GM23338 (cell line): ENCODE measurements around the gene MIB2.

Source experiments
- CREB1 ChIP-seq: fragments of 250-450 bp; sonication (Bioruptor Pico); IDR thresholded peaks from 2 replicates; pipeline ENCODE4 v1.5.0; 2020; ENCODE audit warnings: low read depth, mild to moderate bottlenecking, moderate library complexity
- EZH2 ChIP-seq: fragments of 200-600 bp; sonication (generic); IDR thresholded peaks from one replicate; pipeline ENCODE4 v1.8.0; 2017; ENCODE audit warnings: antibody characterized with exemption, mild to moderate bottlenecking, low read depth; ENCODE audit not compliant: unreplicated experiment
- EZH2phosphoT487 ChIP-seq: fragments of 200-600 bp; sonication (generic); IDR thresholded peaks from one replicate; pipeline ENCODE4 v1.8.1; 2018; ENCODE audit warnings: antibody characterized with exemption; ENCODE audit not compliant: unreplicated experiment
- JUNB ChIP-seq: IDR thresholded peaks from one replicate; pipeline ENCODE4 v1.6.1; 2016; ENCODE audit warnings: antibody characterized with exemption; ENCODE audit not compliant: unreplicated experiment
- NANOG ChIP-seq: IDR thresholded peaks from 2 replicates; pipeline ENCODE4 v1.6.1; 2016; ENCODE audit warnings: antibody characterized with exemption, borderline replicate concordance
- POLR2AphosphoS5 ChIP-seq: IDR thresholded peaks from 2 replicates; pipeline ENCODE4 v1.6.1; 2016; ENCODE audit warnings: antibody characterized with exemption, low read depth
- STAT1 ChIP-seq: IDR thresholded peaks from one replicate; pipeline ENCODE4 v1.6.1; 2016; ENCODE audit warnings: antibody characterized with exemption; ENCODE audit not compliant: unreplicated experiment
- ZNF331 ChIP-seq: fragments of 250-450 bp; sonication (Bioruptor Pico); IDR thresholded peaks from 2 replicates; pipeline ENCODE4 v1.5.0; 2020; ENCODE audit warnings: low read depth, mild to moderate bottlenecking, moderate library complexity
- TF ChIP-seq, protein P1 (sequence below), 2 experiments: fragments of 200-600 bp in 1 of 2; sonication (generic) in 1 of 2; conservative IDR thresholded peaks; 2 replicates each; pipeline versions ENCODE4 v1.5.1 to v1.6.1; 2016 to 2017; ENCODE audit warnings: antibody characterized with exemption in 2 of 2, low read depth in 2 of 2, mild to moderate bottlenecking in 2 of 2, moderate library complexity in 1 of 2
- TF ChIP-seq, protein P2 (sequence below): IDR thresholded peaks from one replicate; pipeline ENCODE4 v1.6.1; 2018; ENCODE audit warnings: antibody characterized with exemption; ENCODE audit not compliant: unreplicated experiment
- TF ChIP-seq, protein P3 (sequence below): IDR thresholded peaks from 2 replicates; pipeline ENCODE4 v1.6.1; 2016; ENCODE audit warnings: antibody characterized with exemption

- TF ChIP-seq POLR2AphosphoS5: no peak
- TF ChIP-seq, protein P1, sequence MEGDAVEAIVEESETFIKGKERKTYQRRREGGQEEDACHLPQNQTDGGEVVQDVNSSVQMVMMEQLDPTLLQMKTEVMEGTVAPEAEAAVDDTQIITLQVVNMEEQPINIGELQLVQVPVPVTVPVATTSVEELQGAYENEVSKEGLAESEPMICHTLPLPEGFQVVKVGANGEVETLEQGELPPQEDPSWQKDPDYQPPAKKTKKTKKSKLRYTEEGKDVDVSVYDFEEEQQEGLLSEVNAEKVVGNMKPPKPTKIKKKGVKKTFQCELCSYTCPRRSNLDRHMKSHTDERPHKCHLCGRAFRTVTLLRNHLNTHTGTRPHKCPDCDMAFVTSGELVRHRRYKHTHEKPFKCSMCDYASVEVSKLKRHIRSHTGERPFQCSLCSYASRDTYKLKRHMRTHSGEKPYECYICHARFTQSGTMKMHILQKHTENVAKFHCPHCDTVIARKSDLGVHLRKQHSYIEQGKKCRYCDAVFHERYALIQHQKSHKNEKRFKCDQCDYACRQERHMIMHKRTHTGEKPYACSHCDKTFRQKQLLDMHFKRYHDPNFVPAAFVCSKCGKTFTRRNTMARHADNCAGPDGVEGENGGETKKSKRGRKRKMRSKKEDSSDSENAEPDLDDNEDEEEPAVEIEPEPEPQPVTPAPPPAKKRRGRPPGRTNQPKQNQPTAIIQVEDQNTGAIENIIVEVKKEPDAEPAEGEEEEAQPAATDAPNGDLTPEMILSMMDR (conservative IDR thresholded peaks at IDR 0.05; ENCODE audit: low read depth in 2 of 2): no peak
- TF ChIP-seq ZNF331 (CRISPR knock-in tag): no peak
- no peak for TF ChIP-seq EZH2phosphoT487
- TF ChIP-seq EZH2: no peak
- TF ChIP-seq, protein P2, sequence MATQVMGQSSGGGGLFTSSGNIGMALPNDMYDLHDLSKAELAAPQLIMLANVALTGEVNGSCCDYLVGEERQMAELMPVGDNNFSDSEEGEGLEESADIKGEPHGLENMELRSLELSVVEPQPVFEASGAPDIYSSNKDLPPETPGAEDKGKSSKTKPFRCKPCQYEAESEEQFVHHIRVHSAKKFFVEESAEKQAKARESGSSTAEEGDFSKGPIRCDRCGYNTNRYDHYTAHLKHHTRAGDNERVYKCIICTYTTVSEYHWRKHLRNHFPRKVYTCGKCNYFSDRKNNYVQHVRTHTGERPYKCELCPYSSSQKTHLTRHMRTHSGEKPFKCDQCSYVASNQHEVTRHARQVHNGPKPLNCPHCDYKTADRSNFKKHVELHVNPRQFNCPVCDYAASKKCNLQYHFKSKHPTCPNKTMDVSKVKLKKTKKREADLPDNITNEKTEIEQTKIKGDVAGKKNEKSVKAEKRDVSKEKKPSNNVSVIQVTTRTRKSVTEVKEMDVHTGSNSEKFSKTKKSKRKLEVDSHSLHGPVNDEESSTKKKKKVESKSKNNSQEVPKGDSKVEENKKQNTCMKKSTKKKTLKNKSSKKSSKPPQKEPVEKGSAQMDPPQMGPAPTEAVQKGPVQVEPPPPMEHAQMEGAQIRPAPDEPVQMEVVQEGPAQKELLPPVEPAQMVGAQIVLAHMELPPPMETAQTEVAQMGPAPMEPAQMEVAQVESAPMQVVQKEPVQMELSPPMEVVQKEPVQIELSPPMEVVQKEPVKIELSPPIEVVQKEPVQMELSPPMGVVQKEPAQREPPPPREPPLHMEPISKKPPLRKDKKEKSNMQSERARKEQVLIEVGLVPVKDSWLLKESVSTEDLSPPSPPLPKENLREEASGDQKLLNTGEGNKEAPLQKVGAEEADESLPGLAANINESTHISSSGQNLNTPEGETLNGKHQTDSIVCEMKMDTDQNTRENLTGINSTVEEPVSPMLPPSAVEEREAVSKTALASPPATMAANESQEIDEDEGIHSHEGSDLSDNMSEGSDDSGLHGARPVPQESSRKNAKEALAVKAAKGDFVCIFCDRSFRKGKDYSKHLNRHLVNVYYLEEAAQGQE: no peak
- TF ChIP-seq, protein P3, sequence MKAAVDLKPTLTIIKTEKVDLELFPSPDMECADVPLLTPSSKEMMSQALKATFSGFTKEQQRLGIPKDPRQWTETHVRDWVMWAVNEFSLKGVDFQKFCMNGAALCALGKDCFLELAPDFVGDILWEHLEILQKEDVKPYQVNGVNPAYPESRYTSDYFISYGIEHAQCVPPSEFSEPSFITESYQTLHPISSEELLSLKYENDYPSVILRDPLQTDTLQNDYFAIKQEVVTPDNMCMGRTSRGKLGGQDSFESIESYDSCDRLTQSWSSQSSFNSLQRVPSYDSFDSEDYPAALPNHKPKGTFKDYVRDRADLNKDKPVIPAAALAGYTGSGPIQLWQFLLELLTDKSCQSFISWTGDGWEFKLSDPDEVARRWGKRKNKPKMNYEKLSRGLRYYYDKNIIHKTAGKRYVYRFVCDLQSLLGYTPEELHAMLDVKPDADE: no peak
- no peak for TF ChIP-seq CREB1
- no peak for TF ChIP-seq NANOG
- no peak for TF ChIP-seq JUNB
- no peak for TF ChIP-seq STAT1
Observed at GRCh38 chr1:1627261-1627828, 12.0 kb downstream of the MIB2 start.
